Activated T-cell treated with anti-CD3 and anti-CD28 coated beads for 1 hour (primary cell): ENCODE results near the gene SAA2.
"Not testable (repeated sequence)": the region's sequence is repeated elsewhere in the genome, so short reads cannot be mapped to it uniquely, and the experiment has no call there.

Source experiments
- DNase-seq: peaks from one replicate; pipeline ENCODE4 v3.0.0-alpha.2; 2020; ENCODE audit warnings: low read depth

Gene SAA2

DNA sequence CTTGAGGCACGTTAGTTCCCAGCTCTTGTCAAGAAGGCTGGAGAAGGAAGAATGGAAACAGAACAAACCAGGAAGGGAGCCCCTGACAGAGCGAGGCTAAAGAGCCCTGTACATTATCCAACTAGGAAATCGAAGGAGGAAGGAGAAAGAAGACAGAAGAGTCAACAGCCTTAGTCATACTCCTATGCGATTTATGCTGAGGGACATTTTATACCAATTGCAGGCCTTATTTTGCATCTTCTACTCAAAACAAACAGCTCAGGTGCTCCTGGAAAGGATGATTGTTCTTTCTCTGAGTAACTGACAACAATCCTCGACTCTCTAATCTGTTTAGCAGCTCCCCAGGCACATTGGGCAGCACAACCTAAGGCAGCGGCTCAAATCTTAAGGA is 1.3 kb downstream of the SAA2 start:
- DNase-seq = not testable (repeated sequence)

DNA sequence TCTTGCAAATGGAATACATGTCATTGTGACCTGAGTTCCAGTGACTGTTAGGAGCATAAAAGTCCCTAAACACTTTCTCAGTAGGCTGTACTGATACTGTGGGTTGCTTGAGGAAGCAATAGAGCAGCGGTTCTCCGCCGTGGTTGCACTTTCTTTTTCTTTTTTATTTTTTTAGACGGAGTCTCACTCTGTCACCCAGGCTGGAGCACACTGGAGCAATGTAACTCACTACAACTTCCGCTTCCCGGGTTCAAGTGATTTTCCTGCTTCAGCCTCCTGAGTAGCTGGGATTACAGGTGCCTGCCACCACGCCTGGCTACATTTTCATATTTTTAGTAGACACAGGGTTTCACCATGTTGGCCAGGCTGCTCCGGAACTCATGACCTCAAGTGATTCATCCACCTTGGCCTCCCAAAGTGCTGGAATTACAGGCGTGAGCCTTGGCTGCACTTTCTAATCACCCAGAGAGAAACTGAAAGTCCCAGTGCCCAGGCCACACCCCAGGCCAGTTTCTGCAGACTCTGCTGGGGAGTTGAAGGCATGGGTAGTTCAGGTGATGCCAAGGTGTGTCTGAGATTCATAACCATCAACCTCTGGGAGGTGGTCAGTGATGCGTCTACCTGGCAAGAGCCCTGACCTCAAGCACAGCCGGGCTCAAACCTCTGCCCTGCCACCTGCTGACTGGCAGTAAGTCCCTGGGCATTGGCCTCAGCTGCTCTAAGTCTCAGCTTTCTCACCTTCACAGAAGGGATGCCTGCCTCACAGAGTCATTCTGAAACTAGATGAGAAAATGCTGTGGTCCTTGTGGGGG is 1.9 kb downstream of the SAA2 start:
- not testable (repeated sequence) for DNase-seq

DNA sequence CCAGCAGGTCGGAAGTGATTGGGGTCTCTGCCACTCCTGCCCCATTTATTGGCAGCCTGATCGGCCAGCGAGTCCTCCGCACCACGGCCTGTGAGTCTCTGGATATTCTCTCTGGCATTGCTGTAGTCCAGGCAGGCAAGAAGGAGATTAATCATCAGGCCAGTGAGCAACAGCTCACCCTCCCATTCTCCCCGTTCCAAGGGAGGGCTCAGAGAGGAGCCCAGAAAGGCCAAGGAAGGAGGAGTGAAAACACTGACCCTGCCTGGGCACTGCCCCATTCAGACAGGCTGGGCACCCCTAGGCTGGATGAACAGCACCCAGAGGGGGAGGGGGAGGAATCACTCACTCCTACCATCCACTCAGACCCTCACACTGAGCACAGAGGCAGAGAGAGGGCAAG is 3.1 kb downstream of the SAA2 start:
- DNase-seq = no peak

DNA sequence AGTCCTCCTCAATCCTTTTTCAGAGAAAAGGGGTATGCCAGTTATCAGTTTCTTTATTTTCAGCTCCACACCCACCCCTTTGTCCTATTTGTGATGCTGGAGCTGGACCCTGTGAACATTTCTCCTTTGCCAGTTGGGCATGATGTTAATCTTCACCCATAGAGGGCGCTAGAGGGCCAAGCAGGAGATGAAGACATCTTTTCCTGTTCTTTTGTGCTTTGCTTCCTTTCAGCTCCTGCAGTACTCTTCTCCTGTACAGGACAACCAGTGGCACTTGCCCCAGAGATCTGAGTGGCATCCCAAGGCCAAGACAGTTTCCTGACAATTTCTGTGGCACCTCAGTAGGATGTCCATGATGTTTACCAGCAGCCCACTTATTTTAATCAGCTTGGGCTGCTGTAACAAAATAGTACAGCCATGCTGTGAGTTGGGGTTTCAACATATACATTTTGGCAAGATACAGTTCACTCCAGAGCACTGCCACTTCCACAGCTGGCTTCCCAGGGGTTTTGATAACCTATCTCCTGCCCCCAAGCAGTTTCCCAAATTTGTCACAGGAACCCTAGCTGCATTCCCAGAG is 4.6 kb downstream of the SAA2 start:
- peak; percentile 33 for DNase-seq

DNA sequence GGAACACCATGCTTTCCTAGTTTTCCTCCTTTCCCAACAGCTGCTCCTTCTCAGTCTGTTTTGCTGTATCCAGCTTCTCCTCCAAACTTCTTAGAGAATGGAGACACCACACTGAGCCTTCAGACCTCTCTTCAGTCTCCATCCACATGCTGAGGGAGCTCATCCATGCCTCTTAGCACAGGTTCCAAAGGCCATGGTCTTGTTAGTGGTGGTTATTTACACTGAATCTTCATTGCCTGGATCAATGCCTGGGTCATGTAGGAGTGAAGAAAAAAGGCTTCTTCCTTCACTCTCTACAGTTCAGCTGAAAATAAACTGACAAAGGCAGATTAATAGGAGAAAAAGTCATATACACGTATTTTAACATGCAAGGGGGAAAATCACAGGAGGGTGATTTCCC is 8.8 kb downstream of the SAA2 start:
- no peak for DNase-seq

DNA sequence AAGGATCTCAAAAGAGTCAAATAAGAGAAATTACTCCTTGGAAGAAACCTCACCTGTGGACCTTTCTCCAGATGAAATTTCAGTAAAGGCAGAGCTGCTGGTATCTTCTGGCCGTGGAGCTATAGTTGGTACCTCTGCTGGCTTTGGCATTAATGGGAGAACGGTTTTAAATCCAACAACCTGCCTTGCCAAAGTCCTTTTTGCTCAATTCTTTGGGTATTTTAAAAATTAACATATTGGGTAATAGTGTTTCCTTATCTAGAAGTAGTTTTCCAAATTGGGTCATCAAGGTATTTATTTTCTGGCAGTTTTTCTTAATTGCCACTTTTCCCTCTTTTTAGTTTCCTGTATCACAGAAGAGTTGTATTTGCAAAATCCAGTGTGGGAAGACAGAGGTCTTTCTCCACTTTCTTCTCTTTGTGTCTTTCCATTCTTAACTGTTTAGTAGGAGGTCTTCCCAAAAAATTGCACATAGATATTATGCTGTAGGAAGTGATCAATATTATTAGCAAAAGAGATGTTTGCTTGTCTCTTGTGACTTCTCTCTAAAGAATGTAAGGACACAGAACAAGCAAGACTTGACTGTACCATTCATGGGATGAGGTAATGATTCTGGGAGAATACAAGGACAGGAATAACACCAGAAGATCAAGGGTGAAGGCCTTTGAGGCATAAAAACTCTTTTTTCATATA is 11.7 kb downstream of the SAA2 start, which contains the start of gene SAA4:
TSS of gene SAA4 (minus strand) at position 139 of the 693 bp plus-strand sequence. CDS start 876 bp downstream, outside the sequence.
- DNase-seq = no peak

DNA sequence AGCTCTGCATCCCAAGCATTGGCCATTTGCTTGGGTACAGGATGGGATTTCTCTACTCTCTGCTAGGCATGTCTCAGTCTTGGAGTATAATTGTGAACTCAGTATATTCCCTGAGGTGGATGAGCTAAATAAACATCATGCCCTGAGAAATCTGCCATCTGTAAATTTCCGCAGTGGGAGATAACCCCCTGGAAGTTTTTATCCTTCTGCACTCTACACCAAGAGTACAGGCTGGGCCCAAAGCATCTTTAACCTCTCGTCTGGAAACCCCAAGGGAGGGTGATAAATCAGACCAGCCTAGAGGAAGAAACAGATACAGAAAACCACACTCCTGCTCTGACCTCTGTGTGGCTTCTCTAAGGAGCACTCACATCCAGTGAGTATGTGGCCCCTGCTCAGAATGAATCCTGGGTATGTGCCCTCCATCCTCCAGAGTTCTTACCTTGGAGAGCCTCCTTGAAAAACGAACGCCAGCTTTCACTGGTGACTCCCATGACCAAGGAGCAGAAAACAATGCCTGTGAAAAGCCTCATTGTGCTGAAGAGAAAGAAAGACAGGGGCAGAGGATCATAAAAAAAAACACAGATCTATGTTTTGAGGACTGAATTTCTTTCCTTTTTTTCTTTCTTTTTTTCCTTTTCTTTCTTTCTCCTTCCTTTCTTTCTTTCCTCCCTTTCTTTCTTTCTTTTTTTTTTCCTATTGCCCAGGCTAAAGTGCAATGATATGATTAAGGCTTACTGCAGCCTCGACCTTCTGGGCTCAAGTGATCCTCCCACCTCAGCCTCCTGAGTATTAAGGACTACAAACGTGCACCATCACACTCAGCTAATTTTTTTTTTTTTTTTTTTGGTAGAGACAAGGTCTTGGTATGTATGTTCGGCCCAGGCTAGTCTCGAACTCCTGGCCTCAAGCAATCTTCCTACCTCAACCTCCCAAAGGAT is 12.8 kb downstream of the SAA2 start:
- DNase-seq = no peak

DNA sequence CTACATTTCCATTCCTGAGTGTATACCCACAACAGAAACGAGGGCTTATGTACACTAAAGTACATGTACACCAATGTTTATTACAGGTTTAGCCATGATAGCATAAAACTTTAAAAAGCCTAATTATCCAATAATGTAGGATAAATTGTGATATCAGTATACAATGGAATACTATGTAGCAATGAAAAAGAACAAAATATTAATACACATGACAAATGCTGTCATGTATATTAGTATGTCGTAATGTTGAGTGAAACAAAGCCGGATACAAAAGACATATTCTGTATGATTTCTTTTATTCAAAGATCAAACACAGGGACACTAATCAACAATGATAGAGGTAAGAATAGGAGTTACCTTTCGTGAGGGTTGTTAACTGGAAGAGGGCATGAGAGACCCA is 14.6 kb downstream of the SAA2 start:
- DNase-seq = no peak

DNA sequence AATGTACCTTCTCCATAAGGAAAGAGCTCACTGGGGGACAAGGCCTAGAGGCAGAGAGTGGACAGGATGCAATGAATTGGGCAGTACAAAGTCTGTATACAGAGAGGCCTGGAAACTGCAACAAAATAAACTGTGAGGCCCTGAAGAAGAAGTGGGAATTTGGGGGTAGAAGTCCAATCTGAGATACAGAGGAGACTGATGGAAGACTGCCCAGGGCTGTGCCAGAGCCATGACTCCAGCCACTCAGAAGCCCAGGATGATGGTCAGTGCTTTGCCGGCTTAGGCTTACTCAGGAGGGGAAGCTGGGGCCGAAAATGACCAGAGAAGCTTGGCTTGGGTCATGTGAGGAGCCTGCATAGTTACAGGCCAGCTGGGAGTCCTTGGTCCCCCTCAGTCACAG is 17.6 kb downstream of the SAA2 start:
- DNase-seq = no peak

DNA sequence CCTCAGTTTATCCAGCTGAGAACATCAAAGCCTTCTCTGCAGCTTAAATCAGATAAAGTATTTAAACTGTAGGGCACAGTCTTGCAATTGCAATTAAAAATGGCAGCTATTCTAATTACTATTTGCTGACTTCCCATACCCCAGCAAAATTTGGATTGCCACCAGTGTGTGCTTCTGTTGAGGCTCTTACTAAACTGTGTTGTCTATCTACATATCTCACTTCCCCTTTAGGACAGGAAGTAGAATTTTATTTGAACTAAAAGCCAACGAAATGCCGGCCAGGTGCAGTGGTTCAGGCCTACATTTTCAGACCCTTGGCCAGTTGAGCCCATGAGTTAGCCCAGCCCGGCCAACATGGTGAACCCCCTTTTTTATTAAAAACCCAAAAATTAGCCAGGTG is 19.0 kb downstream of the SAA2 start:
- DNase-seq = no peak

DNA sequence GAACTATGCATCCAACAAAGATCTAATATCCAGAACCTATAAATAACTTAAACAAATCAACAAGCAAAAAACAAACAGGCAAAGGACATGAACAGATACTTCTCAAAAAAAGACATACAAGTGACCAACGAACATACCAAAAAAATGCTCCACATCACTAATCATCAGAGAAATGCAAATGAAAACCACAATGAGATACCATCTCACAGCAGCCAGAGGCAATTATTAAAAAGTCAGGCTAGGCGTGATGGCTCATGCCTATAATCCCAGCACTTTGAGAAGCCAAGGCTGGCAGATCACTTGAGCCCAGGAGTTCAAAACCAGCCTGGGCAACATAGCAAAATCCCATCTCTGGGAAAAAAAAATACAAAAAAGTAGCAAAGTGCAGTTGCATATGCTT is 22.6 kb downstream of the SAA2 start:
- no peak for DNase-seq

DNA sequence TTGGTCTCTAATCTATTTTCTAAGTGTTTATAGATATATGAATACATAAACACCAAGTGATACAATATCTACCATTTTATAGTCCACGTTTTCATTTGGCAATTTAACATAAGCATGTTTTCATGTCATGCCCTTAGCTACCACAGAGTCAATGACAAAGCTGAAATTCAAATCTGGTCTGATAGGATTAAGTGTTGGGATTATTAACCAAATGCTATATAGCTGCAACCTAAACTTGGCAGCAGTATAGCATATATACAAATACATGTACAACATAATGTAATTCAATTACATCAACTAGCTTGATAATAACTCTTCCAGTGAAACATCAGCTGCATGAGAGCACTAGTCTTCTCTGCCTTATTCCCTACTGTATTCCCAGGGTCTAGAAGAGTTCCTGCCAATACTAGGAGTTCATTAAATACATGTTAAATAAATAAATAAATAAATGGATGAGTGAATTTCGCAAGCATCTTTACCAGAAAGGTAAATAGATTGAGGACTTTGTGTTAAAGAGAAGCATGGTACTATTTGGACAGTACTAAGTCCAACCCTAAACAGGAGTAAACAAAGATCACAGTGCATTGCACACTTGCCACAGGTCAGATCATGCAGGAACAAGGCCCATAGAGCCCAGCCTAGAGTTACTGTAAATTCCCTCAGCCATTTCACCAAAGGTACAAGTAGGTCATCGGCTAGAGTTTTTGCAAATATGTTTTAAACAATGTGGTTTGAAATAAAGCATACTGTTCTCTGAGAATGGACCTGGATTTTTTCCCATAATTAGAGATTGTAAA is 24.7 kb downstream of the SAA2 start:
- no peak for DNase-seq

DNA sequence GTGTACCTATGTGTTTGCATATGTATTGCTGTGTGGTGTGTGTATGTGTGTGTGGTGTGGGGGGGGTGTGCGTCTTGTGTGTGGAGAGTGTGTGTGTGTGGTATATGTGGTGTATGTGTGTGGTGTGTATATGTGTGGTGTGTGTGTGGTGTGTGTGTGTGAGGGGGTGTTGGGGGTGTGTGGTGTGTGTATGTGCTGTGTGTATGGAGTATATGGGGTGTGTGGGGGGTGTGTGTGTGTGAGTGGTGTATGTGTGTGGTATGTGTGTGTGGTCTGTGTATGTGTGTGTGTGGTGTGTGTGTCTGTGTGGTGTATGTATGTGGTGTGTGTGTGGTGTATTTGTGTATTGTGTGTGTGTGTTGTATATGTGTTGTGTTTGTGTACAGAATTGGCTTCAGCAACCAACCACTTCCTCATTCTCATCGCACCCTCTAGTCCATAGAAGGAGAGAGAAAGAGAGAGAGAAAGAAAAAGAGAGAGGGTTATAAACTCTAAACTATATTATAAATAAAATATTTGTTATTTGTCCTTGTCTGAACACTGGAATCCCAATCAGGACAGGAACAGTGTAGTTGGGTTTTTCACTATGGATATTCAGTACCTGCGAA is 25.6 kb downstream of the SAA2 start:
- no peak for DNase-seq

DNA sequence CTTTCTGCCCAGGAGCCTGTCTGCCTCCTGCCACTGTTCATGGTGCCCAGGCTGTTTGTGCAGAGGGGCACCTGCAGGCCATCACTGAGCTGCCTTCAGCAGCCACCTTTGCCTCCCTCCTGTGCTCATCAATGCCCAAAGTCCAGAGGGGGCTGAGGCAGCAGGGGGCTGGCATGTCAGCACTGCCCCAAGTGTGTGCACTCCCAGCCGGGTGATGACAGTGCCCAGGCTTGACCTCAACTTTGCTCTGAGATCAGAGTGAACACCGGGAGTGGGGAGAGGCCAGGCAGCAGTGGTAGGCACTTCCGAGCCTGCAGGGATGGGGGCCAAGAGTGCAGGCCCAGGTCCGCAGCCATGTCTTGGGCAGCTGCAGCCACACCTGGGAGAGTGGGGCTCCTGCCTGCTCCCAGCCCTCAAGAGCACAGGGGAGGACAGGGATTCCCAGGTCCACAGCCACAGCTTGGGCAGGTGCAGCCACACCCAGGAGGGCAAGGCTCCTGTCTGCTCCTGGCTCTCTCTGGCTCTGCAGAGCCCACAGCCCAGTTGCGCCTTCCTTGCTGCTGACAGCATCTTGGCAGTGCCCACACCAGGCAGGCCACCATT is 27.1 kb downstream of the SAA2 start:
- no peak for DNase-seq

DNA sequence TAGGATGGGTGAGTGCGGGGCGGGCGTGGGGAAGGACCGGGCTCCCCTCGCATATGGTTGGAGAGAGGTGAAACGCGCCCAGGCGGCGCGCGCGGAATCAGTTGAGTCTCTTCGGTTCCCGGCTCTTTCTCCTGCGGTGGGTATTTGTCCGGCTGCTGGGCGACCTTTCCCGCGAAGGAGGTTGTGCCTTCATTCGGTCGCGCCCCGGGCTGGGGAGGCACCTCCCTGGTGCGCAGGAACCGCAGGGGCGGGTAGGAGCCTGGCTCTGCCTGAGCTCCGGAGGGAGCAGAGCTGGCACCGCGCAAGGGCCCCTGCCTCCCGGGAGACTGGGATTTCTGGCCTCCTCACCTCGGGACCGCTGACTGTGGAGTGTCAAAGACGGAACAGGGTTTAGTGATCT is 39.4 kb downstream of the SAA2 start:
- no peak for DNase-seq

DNA sequence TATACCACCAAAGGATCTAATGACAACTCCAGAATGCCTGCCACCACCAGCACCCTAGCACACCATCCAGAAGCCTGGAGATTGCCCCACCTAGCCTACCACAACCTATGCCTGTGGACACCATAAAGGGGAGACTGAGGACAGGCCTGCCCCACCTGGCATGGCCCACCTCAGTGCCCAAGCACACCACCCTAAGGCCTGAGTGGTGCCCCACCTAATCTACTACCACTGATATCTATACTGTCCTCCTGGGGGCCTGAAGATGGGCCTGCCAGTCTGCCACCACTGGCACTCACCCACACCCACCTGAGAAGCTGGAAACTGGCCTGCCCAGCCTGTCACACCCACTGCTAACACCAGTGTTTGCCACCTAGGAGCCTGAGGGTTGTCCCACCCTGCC is 43.7 kb downstream of the SAA2 start:
- no peak for DNase-seq

DNA sequence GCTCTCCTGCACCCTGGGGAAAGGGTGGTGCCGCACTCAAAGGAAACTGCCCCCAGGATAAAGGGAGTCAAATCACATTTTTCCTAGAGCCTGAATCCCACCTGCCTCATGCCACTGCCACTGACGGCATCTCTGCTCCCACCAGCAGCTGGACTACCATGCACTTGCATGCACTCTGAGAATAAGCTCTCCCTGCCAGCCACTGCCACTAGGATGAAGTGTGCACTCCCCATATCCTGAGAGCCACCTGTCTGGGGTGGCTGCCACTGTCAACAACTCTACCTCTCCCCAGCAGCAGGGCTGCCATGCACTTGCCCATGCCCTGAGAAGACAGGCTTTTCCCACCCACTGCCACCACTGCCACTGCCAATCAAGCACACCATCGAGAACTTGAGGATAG is 44.2 kb downstream of the SAA2 start:
- DNase-seq = no peak

DNA sequence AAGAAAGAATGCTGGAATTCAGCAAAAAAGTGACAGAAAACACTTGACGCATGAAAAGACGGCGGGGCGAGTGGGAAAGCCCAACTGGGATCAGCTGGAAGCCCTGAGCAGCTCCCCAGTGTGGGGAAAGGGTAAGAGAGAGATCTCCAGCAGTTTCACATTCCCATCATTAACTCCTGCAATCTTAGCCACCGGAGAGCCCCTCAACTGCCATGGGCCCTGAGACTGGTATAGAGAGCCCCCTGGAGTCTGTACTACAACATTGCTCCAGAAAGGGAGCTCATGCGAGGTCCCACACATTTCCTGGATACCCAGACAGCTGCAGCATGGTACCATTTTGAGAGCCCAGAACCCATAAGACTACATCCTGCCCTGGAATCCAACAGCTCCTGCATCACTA is 44.7 kb downstream of the SAA2 start:
- DNase-seq = no peak

DNA sequence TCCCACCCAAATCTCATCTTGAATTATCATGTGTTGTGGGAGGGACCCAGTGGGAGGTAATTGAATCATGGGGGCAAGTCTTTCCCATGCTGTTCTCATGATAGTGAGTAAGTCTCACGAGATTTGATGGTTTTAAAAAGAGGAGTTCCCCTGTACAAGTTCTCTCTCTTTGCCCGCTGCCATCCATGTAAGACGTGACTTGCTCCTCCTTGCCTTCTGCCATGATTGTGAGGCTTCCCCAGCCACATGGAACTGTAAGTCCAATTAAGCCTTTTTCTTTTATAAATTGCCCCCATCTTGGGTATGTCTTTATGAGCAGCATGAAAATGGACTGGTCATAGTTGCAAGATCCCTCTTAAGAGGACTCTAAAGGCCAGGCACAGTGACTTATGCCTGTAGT is 50.7 kb downstream of the SAA2 start:
- DNase-seq = not testable (repeated sequence)

DNA sequence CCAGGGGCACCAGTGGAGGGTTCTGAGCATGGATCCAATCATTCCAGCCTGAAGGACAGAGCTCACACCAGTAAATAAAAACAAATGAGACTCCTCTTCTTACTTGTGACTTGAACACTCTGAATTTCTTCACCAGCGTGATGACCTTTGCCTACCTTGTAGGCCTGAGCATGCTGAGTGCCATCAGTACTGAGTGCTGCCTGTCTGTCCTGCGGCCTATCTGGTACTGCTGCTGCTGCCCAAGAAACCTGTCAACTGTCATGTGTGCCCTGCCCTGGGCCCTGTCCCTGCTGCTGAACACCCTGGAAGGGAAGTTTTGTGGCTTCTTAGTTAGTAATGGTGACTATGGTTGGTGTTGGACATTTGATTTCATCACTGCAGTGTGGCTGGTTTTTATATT is 51.9 kb downstream of the SAA2 start:
- no peak for DNase-seq
